HT1080 (cell line): ENCODE data around the gene FOXL2. TPM values are rescaled to one million over a fixed set of nuclear protein-coding genes. Genes with fewer than 3 reads are reported as not detected.
A peak's percentile ranks its signal among the peaks of the same experiment; 100 is the strongest.

Source experiments
- DNase-seq: peaks from one replicate; pipeline ENCODE4 v3.0.0-alpha.2; 2015; ENCODE audit warnings: low read depth
- polyA plus RNA-seq, 2 experiments: library from polyadenylated mRNA; depleted of rRNA; stranded (reverse); fragments of >200 nt; gene quantifications; 2 replicates each; pipeline ENCODE4 v1.2.3, GENCODE V29; 2015
- total RNA-seq: library from RNA; depleted of rRNA; stranded (reverse); fragments of >200 nt; shearing (Covaris generic); gene quantifications from 2 replicates; pipeline ENCODE4 v1.2.3, GENCODE V29; 2014; rRNA removed

FOXL2 gene
- total RNA-seq, result not detected in 2 replicates
- not detected in 2 replicates for polyA plus RNA-seq (2015; cell fraction: cytosol; rRNA removed)
- not detected in 2 replicates for polyA plus RNA-seq (2015; cell fraction: nucleus; rRNA removed)

DNA sequence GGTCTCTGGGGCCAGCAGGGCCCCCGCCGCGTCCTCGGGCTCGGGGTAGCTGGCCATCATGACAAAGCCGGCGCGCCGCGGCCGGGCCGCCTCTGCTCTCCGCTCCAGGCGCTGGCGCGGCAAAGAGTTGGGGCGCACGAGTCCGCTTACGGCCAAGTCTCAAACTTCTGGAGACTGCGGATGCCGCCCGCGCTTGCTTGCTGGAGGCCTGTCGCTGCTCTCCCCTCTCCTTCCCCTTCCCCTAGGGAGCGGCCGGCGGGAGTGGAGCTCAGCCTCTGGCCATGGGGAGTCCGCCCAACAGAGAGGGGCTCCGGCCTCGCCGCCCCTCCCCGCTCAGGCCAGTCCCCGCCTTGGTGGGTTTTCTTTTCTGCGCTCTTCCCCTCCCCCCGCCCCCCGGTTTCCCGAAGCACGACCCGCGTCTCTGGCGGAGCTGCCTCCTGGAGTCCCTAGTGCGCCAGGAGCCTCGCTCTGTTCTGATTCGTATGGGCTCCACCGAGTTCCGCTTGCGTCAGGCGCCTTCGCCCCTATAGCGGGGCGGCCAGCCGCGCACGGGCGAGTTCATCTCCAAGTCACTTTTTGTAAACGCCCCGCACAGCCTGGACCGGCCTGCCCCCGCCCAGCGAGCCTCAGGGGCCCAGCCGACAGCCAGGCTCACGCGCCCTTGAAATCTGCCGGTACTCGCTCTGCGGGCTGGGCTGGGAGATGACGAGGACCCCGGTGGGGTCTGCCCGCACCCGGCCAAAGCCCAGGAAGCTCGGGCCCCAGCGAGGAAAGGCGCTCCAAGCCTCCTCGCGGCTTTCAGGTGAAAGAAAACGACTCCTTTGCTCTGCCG lies at the start of gene FOXL2, which contains the start of gene FOXL2NB:
FOXL2 (minus strand) TSS at position 475 of the 832 bp plus-strand sequence; CDS start at position 60, 415 bp downstream.
FOXL2NB (plus strand) TSS at position 555 of the 832 bp plus-strand sequence; CDS start at position 703, 148 bp downstream.
- no peak for DNase-seq

DNA sequence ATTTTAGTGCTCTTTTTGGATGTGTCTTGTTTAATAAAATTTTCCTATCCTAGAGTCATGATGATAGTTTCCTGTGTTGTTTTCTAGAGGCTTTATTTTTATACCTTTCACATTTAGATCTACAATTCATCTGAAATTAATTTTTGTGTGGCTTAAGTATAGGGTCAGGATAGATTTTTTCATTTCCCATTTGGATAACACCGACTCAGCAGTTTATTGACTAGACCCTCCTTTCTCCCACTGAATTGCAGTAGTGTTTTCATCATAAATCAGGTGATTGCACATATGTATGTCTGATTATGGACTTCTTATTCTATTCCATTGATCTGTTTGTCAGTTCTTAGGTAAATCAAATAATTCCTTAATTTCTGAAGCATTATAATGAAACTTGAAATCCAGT lies 48.8 kb upstream of the FOXL2 start:
- DNase-seq, result no peak

DNA sequence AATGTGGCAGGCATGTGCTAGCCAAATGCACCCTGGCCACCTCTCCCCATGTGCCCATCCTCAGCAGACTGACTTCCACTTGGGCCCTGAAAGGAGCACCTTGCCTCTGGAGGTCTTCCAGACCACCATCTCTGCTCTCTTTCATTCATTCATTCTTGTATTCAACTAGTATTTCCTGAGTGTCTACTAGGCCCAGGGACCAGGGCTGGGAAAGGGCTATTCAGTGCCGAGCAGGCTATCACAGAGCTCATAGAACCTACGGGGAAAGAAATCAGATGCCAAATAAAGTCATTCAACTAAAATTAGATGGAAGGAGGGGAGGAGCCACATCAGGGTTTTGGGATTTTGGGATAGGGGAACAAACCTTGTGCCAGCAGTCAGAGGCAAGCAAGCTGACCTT lies 40.2 kb upstream of the FOXL2 start:
- DNase-seq, result no peak

DNA sequence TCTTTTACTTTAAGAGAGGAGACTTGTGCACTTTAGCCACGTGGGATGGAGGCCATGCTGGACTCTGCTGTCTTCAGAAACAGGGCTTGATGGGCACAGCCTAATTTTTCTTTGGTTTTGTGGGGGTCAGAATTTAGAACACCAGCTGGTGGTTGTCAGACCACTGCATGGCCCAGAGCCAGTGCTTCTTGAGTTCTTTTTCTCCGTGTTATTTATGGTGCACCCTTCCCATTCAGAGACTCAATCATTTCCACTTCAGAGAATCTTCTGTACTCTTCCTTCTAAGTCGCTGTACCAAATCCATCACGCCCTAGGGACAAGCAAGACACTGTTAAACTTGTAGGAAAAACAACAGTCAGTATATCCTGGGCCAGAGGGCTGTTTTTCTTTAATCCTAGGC lies 39.0 kb upstream of the FOXL2 start:
- DNase-seq, result no peak

DNA sequence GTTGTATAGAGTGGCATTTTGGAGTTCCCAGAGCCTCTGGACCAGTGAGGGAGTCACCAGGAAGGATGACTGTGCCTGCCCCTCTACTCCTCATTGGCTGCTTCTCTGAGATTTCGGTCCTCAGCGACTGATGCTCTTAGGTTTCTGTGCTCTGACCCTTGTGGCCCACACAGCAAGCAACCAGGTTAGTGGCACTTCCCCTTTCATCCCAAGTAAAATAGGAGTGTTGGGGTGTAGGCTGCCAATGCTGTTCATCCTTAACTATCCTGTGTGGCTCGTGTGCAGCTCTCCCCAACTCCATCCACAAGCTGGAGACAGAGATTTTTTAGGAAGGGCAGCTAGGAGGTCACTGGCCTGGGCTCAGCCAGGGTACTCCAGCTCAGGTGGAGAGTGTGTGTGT lies 37.9 kb upstream of the FOXL2 start:
- peak; percentile 18 for DNase-seq

DNA sequence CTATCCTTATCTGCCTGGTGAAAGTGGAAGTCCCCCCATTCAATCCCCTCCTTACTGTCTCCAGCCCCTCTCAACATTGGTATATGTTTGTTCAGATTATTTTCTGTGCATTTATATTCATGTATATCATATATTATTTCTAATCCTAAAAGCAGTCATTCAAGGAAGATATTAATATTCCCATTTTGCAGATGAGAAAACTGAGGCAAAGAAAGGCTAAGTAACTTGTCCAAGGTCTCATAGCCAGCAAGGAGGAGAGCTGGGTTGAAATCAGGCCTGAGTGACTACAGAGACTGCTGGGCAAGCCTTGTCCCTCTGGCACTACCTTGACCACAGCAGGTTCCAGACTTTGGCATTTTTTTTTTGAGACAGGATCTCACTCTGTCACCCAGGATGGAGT lies 29.1 kb upstream of the FOXL2 start:
- DNase-seq, result no peak

DNA sequence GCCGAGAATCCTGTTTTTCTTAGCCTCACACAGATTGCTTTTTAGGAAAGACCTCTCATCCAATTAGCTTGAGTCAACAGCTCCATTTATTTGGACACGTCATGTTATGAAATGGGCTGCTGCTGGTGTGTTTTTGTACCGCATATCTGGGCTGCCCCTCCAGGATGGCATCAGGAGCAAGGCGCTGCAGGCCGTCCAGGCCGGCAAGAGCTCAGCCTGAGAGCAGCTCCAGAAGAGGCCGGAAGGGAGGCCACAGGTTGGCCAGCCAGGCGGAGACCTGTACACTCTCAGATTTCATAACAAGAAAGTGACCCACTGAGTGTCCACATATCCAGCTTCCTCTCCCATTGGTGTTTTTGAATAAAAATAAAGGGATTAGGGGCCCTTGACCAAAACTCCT lies 28.4 kb upstream of the FOXL2 start:
- no peak for DNase-seq

DNA sequence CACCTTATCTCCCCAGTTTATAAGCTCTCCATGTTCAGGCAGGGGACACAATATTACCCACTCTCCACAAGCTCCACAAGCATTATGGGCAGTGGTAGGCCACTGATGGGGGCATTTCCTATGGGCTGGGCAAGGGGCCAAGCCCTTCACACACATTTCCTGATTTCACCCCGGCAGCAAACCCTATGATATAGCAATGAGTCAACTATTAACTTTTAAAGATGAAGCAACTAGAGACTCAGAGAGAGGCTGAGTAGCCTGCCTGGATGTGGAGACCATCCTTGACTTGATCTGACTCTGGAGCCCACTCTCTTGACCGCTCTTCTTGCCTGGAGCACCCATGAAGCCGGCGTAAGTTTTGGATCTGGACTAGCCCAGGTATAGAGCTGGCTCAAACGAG lies 27.5 kb upstream of the FOXL2 start:
- DNase-seq, result peak; percentile 86

DNA sequence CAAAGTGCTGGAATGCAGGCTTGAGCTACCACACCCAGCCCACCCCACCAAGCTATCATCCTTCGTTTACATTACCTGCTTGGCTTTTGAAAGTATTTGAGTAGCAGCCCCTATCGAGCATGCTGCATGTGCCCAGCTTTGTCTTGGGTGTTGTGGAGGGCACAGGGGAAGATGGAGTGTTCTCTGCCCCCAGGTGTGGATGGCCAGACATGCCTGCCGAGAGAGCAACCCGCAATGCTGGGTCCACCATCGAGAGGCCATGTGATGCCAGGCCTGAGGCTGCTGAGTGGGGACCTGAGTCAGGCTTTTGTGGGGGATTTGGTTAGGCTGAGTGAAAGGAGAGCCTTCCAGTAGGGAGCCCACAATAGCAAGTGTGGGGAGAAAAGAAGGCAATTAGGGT lies 26.0 kb upstream of the FOXL2 start:
- DNase-seq, result no peak

DNA sequence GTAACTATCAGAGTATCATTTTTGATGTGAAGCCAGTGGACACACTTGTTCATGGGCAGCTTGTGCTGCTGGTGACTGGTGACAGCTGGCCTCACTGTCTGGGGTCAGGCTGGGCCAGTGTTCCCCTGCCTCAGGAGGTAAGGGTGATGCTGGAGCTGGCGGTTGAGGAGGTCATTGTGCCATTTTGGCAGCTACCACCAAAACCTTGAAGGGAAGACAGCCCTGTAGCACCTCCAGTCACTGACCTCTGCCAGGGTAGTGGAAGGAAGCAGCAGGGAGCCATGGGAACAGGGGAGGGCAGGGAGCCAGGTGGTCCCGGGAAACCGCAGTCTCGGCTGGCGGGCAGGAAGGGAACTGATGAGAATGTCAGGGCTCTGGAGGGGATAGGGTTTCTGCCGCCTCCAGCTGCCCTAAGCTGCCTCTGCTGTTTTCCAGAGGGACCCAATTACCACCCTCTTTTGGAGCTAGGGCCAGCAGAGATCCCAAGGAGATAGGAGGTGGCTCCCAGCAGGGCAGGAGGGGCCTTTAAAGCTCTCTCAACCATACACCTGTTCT lies 24.9 kb upstream of the FOXL2 start:
- peak; percentile 45 for DNase-seq

DNA sequence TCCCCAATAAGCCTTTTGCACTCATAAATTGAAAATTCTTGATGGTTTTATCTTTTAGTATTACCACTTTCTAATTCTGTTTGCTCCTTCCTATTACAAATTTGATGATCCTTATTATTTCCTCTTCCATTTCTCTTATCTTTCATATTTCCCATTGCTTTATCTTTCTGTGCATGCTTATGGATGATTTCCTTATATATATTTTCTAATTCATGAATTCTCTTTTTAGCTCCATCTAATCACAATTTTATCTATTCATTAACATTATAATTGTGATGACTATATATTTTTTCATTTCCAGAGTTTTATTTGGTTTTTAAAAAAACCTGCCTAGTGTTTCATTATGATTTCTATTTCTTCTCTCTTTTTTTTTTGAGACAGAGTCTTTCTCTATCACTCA lies 18.0 kb upstream of the FOXL2 start:
- DNase-seq, result no peak

DNA sequence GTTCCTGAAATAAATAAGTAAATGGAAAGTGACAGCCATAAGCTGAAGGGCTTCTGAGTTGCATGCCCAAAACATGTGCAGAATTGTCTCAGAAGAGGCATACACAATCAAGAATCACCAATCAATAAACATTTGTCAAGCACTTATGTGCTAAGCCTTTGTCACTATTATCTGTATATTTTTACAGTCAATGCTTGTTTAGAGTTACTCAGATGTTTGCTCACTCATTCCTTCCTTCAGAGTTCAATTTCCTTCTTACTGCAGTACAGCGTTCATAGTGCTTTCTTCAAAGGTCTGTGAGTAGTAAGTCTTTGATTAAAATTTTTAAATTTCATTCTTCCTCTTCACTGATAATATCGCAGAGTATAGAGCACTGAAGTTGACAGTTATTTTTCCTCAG lies 17.3 kb upstream of the FOXL2 start:
- no peak for DNase-seq

DNA sequence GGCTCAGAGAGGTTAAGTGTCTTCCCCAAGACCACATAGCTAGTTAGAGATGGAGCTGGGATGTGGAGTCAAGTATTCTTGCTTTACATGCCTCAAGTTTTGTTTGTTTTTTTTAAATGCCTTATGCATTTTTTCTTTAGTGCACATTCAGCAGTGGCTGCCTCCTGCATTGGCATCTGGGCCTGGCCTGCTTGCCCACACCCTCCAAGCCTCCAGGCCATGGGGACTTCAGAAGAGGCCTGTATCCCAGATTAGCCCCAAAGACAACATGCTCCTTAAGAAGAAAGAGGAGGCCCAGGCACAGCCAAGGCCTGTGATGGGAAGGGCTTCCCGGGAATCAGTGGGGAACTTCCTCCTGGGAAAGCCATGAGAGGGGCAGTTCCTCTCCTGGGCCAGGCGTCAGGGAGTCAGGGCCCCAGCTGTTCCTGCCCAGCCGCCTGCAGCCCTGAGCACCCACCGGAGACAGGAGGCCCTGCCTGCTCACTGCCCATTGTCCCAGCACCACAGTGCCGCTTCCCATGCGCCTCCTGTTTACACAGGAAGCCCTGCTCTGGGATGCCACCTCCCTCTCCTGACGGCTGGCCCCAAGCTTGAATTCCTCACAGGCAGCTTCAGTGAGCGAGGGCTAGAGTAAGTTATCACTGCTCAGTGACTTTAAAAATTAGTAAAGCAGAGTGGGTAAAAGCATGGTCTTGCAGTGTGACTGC lies 16.1 kb upstream of the FOXL2 start:
- DNase-seq, result no peak

DNA sequence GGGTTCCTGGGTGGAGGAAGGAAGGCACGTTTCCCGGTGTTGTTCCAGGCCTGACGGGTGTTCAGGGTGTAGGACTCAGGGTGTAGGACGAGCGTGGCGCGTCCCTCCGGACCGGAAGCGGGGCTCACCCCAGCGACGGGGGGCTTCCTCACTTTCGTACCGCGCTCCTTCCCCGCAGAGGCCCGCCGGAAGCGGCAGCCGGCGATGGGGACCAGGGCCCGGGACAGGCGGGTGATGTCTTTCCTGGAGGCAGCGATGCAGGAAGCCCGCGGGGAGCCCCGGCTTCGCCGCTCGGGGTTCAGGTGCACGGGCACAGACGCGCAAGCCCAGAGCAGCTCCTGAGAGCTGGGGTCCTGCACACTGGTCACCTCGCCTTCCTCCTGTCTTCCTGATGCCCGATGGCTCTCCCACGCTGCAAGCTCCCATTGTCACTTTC lies 13.5 kb upstream of the FOXL2 start:
- no peak for DNase-seq

DNA sequence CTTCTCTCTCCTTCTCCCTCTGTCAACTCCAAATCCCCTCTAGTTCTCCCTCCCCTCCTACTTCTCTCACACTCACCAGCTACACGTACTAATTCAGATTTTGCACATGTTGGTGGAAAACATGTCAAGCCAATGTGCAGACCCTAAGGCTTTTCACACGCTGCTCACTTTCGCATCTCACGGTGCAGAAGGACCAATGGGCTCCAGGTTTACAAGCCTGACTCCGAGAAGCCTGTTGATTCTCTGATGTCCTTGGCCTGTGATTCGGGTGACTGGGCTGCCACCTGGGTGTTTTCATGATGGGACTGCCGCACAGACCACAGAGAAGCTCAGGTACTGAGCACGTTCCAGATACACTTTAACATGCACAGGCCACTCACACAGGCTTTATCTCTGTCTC lies 3.8 kb upstream of the FOXL2 start:
- no peak for DNase-seq

DNA sequence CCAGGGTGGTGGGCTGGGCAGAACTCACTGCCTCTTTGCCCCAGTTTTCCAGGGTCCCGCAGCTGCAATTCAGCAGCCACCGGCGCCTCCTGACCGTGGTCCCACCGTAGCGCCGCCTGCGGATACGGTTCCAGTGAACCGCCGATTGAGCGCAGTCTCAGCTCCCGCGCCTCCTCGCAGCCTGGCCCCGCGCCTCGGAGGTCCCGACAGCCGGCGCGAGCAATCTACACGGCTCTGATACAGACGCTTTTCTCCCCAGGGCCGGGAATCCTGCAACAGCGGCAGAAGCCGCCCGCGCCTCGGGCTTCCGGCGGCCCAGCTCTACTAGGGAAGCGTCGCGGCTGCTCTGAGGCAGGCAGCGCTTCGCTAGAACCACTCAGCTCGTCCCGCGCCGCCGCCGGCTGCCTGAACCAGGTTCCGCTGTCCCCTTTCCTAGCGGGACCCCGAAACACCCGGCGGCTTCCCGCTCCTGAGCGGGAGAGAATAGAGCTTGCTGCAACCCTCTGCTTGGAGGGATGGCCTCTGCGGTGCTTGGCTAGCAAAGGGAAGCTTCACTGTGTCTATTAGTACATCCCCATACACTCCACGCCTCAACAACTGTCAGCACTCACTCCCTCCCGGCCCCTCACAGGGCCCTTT lies 3.2 kb upstream of the FOXL2 start:
- no peak for DNase-seq

DNA sequence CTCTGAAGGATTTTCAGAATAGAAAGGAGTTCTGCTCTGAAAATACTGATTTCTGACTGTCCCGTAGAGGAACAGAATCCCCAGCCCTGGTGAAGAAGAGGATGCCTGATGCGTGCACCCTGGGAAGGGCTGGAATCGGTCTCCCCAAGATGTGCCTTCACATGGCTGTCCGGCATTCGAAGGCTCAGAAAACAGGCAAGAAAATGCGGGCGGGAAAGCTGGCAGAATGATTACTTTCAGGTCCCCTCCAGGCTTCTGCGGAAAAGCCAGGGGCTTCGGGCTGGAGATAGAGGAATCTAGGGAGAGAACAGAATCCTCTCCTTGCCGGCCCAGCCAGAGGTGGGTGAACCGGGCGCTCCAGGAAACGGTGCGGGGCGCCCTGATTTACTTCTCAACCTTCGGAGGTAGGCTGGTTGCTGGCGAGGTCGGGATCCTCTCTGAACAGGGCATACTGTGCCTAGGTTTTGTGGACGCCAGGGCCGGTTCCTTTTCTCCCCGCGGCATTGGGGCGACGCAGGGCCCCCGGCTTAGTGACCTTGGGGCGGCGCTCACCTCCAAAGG lies 2.6 kb upstream of the FOXL2 start:
- no peak for DNase-seq

DNA sequence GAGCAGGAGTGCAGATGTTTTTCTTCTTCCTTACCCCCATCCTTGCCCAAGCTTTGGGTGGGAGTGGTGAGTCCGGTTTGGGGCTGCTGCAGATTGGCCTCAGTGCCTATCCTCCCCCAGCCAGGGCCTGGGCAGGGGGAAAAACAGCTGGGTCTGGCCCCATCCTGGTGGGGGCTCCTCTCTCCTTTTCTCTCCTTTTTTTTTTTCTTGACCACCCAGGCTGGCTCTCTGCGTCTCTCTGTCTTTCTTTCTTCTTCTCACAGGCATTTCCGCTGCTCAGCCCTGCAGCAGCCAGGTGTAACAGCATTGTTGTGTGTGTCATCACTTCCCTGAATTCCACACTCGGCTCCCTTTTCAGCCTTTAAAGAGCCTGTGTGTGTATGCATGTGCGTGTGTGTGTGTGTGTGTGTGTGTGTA lies 2.1 kb upstream of the FOXL2 start:
- no peak for DNase-seq

DNA sequence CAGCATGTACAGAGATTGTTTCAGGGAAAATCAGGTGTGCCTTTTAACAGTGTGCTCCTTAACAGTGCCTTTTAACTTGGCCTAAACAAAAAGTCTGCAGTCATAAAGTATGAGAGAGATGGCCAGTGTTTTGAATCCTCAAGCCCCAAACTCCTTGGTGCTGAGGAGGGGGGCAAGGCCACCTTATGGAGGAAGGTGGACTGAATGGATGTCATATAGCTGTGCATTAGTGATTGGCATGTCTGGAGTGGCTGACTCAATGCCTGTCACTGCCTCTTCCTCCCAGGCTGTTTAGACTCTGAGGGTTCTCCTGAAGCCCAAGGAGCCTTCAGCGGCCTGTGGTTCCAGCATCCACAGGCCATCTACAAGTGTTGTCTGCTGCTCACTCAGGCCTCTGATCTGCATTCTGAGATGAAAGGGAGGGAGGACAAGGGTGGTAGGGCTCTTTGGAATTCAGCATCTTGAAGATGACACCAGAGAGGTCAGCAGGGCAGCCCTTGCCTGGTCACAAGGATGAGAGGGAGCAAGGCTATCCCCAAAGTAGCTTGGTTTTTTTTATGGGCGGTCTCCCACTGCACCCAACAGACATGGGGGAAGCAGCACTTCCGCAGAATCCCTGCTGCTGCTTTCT lies 1.5 kb upstream of the FOXL2 start:
- no peak for DNase-seq

DNA sequence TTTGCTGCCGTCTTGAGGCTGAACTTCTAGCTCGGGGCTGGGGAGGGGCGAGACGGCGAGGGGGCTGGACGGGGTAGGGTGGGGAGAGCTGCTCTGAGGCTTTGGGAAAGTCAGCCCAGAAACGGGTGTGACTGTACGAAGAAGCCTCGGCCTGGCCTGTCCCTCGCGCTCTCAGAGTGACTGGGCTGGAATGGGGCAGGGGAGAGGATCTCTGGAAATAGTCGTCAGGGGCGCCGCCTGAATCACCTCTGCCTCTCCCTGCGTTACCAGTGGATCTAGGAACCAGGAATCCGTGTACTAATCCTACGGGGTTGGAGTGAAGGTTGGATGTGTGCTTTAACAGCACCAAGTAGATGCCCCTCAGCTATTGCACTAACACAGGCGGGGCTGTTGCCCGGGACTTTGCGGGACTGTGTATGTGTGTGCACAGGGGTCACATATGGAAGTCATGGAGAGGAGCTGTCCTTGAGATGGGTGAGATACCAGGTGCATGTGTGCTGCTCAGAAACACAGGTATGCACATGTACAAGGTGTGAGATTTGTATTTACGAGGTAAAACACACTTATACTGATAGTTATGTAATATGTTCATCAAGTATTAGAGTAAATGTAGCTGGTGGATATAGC lies 671 bp upstream of the FOXL2 start:
- DNase-seq, result no peak
